ENCODE measurements around the gene AHNAK.
A peak's percentile ranks its signal among the peaks of the same experiment; 100 is the strongest.

- TF ChIP-seq, protein P1, sequence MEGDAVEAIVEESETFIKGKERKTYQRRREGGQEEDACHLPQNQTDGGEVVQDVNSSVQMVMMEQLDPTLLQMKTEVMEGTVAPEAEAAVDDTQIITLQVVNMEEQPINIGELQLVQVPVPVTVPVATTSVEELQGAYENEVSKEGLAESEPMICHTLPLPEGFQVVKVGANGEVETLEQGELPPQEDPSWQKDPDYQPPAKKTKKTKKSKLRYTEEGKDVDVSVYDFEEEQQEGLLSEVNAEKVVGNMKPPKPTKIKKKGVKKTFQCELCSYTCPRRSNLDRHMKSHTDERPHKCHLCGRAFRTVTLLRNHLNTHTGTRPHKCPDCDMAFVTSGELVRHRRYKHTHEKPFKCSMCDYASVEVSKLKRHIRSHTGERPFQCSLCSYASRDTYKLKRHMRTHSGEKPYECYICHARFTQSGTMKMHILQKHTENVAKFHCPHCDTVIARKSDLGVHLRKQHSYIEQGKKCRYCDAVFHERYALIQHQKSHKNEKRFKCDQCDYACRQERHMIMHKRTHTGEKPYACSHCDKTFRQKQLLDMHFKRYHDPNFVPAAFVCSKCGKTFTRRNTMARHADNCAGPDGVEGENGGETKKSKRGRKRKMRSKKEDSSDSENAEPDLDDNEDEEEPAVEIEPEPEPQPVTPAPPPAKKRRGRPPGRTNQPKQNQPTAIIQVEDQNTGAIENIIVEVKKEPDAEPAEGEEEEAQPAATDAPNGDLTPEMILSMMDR (IDR thresholded peaks at IDR 0.05): peak; percentile 48 to 89 (median 69)
- peak in 1 of 3 donors; percentile 8 for TF ChIP-seq POLR2A (IDR thresholded peaks at IDR 0.05)
These were observed 14.0 kb upstream of the AHNAK start for GRCh38 chr11:62560566-62561103.
